Effector memory CD4-positive, alpha-beta T cell (primary cell): ENCODE data around the gene VARS2.

ENCODE experiments used
- DNase-seq, 3 donors: peaks; one replicate each; pipeline ENCODE4 v3.0.0-alpha.2; 2020
- H3K27ac ChIP-seq: 2 replicates; pipeline ENCODE4 v1.7.0; 2013; ENCODE audit warnings: mild to moderate bottlenecking, low read length, moderate library complexity; ENCODE audit not compliant: insufficient read depth, poor library complexity, severe bottlenecking
- H3K27me3 ChIP-seq: replicated peaks from 2 replicates; pipeline ENCODE4 v1.7.0; 2013; ENCODE audit warnings: mild to moderate bottlenecking, low read length; ENCODE audit not compliant: insufficient read depth, control insufficient read depth, poor library complexity, severe bottlenecking
- H3K36me3 ChIP-seq: 2 replicates; pipeline ENCODE4 v1.7.0; 2013; ENCODE audit warnings: mild to moderate bottlenecking, low read length, moderate library complexity; ENCODE audit not compliant: control insufficient read depth, insufficient read depth
- H3K4me1 ChIP-seq: 2 replicates; pipeline ENCODE4 v1.7.0; 2013; ENCODE audit warnings: low read length, mild to moderate bottlenecking; ENCODE audit not compliant: control insufficient read depth, insufficient read depth, poor library complexity, severe bottlenecking
- H3K4me3 ChIP-seq: 2 replicates; pipeline ENCODE4 v1.7.0; 2013; ENCODE audit warnings: low read length, low read depth, mild to moderate bottlenecking; ENCODE audit not compliant: insufficient read depth, poor library complexity, severe bottlenecking
- H3K9me3 ChIP-seq: 2 replicates; pipeline ENCODE4 v1.7.0; 2013; ENCODE audit warnings: mild to moderate bottlenecking, low read length, moderate library complexity; ENCODE audit not compliant: control insufficient read depth

VARS2 gene

DNA sequence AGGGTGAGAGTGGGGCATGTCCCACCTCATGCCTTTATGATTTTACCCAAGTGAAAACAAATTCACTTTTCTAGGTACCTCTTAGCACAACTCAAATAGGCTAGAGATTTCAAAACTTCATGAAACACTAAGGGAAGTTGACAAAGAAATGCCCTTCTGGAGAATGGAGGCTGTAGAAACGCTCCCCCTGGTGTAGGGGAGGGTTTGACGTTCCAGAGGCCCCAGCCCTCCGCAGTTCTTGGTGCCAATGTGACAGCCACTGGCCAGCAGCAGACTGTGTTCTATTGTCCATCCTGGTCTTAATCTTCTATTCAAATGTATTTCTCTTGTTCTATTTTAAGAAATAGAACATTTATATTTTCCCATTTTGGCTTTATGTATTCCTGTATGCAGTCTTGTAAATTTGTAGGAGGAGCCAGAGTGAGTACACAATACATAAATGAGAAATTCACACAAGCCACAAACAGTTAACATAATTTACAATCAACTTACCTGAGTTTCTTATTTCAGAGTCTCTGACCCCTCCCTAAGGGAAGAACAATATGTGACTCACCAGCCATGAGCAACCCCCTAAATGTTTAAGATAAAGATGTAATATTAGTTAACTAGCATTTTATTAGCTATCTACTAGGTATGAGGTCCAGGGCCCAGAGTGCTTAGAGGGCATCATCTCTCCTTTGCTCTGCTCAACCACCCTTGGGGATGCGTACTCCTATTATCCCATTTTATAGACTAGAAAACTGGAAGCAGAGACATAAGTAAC lies 60.6 kb downstream of the VARS2 start:
- Histone ChIP-seq H3K27ac (no peak overlapping the region), H3K27me3 (no peaks in the 10 kb centered on the region), H3K9me3 (no peaks in the 10 kb centered on the region), H3K36me3 (no peaks in the 10 kb centered on the region), H3K4me1 (no peaks in the 10 kb centered on the region), H3K4me3 (no peak overlapping the region)
- DNase-seq: no peak
